HEK293 (cell line): ENCODE data around the gene CEP85L.

Source experiments
- CTCF ChIA-PET: fragments of 350-600 bp; formaldehyde crosslinking; extraction: SDS; loops from one replicate; lab custom pipeline; 2021; ENCODE audit warnings: antibody characterized with exemption; lab: Yijun Ruan, JAX
- POLR2A ChIA-PET: fragments of 300-600 bp; formaldehyde crosslinking; extraction: SDS; loops from one replicate; lab custom pipeline; 2020; ENCODE audit warnings: antibody characterized with exemption, inconsistent platforms; lab: Yijun Ruan, JAX
- H3K27ac ChIP-seq: fragments of 200-500 bp; sonication (Bioruptor generic); 2 replicates; pipeline ENCODE4 v1.5.1; 2014; ENCODE audit warnings: low read depth, low read length, control low read depth, inconsistent platforms; ENCODE audit errors: extremely low read depth
- H3K36me3 ChIP-seq, 2 experiments: fragments of 200-500 bp in 1 of 2; sonication (Bioruptor generic) in 1 of 2; 1 replicate in 1 of 2; 2 replicates in 1 of 2; pipeline ENCODE4 v1.5.1; 2014 to 2017; ENCODE audit warnings: inconsistent platforms in 2 of 2, low read length in 2 of 2; ENCODE audit not compliant: control insufficient read depth in 2 of 2, insufficient read depth in 1 of 2
- H3K4me1 ChIP-seq: fragments of 200-500 bp; sonication (Bioruptor generic); 2 replicates; pipeline ENCODE4 v1.5.1; 2014; ENCODE audit warnings: mild to moderate bottlenecking, low read length, inconsistent platforms; ENCODE audit not compliant: control insufficient read depth, insufficient read depth
- H3K4me3 ChIP-seq: 2 replicates; pipeline ENCODE4 v1.5.1; 2011; ENCODE audit warnings: low read depth, mild to moderate bottlenecking, control low read depth, low read length, moderate library complexity
- H3K9me3 ChIP-seq: fragments of 200-500 bp; sonication (Bioruptor generic); 2 replicates; pipeline ENCODE4 v1.5.1; 2014; ENCODE audit warnings: low read depth, low read length, inconsistent platforms; ENCODE audit not compliant: control insufficient read depth, insufficient read depth
- GLI2 ChIP-seq: fragments of 450-650 bp; formaldehyde crosslinking; IDR thresholded peaks from 2 replicates; pipeline ENCODE4; 2017; ENCODE audit warnings: missing biosample characterization, missing genetic modification characterization, low read depth, borderline replicate concordance
- HOXC10 ChIP-seq: sonication (generic); formaldehyde crosslinking; IDR thresholded peaks from 2 replicates; pipeline ENCODE4 v1.8.1; 2023; ENCODE audit warnings: mild to moderate bottlenecking, missing genetic modification reagents
- HOXD13 ChIP-seq: sonication (generic); formaldehyde crosslinking; IDR thresholded peaks from 2 replicates; pipeline ENCODE4 v1.8.0; 2022; ENCODE audit warnings: missing genetic modification reagents, borderline replicate concordance
- SCRT1 ChIP-seq: fragments of 450-650 bp; formaldehyde crosslinking; IDR thresholded peaks from 2 replicates; pipeline ENCODE4 v1.5.1; 2016; ENCODE audit warnings: missing biosample characterization, missing genetic modification characterization, borderline replicate concordance
- SCRT2 ChIP-seq: fragments of 450-650 bp; formaldehyde crosslinking; IDR thresholded peaks from 2 replicates; pipeline ENCODE4 v1.5.1; 2016; ENCODE audit warnings: missing biosample characterization, missing genetic modification characterization
- SP2 ChIP-seq: fragments of 450-650 bp; formaldehyde crosslinking; IDR thresholded peaks from 2 replicates; pipeline ENCODE4 v1.5.1; 2016; ENCODE audit warnings: missing biosample characterization, missing genetic modification characterization
- TRIM28 ChIP-seq: IDR thresholded peaks from 2 replicates; pipeline ENCODE4 v1.6.1; 2011; ENCODE audit warnings: low read length, control low read depth, borderline replicate concordance
- ZBTB44 ChIP-seq: fragments of 450-650 bp; IDR thresholded peaks from 2 replicates; pipeline ENCODE4 v1.5.1; 2018; ENCODE audit warnings: missing biosample characterization, mild to moderate bottlenecking, missing genetic modification characterization
- ZBTB48 ChIP-seq: fragments of 450-650 bp; formaldehyde crosslinking; IDR thresholded peaks from 2 replicates; pipeline ENCODE4 v1.5.1; 2016; ENCODE audit warnings: missing biosample characterization, missing genetic modification characterization
- ZFP41 ChIP-seq: fragments of 450-650 bp; formaldehyde crosslinking; IDR thresholded peaks from 2 replicates; pipeline ENCODE4 v1.5.1; 2016; ENCODE audit warnings: missing biosample characterization, missing genetic modification characterization, borderline replicate concordance
- ZNF138 ChIP-seq: fragments of 450-650 bp; formaldehyde crosslinking; IDR thresholded peaks from 2 replicates; pipeline ENCODE4 v1.5.1; 2016; ENCODE audit warnings: missing biosample characterization, missing genetic modification characterization, borderline replicate concordance
- ZNF155 ChIP-seq: fragments of 450-650 bp; formaldehyde crosslinking; IDR thresholded peaks from 2 replicates; pipeline ENCODE4 v1.5.1; 2016; ENCODE audit warnings: missing biosample characterization, missing genetic modification characterization
- ZNF169 ChIP-seq: fragments of 450-650 bp; formaldehyde crosslinking; IDR thresholded peaks from 2 replicates; pipeline ENCODE4 v1.5.1; 2016; ENCODE audit warnings: missing biosample characterization, missing genetic modification characterization
- ZNF175 ChIP-seq: fragments of 450-650 bp; formaldehyde crosslinking; IDR thresholded peaks from 2 replicates; pipeline ENCODE4 v1.5.1; 2016; ENCODE audit warnings: missing biosample characterization, missing genetic modification characterization
- ZNF2 ChIP-seq: fragments of 450-650 bp; formaldehyde crosslinking; IDR thresholded peaks from 2 replicates; pipeline ENCODE4 v1.5.1; 2016; ENCODE audit warnings: missing biosample characterization, missing genetic modification characterization
- ZNF274 ChIP-seq, 2 experiments: fragments of 200-500 bp in 1 of 2; fragments of 450-650 bp in 1 of 2; sonication (Bioruptor generic) in 1 of 2; formaldehyde crosslinking in 1 of 2; IDR thresholded peaks; 2 replicates each; pipeline versions ENCODE4 v1.5.1 to v1.6.1; 2014 to 2016; ENCODE audit warnings: borderline replicate concordance in 1 of 2, inconsistent platforms in 1 of 2, low read length in 1 of 2, missing biosample characterization in 1 of 2, missing genetic modification characterization in 1 of 2
- ZNF311 ChIP-seq: fragments of 450-650 bp; formaldehyde crosslinking; IDR thresholded peaks from 2 replicates; pipeline ENCODE4 v1.5.1; 2017; ENCODE audit warnings: missing biosample characterization, missing genetic modification characterization, borderline replicate concordance
- ZNF37A ChIP-seq: fragments of 450-650 bp; IDR thresholded peaks from 2 replicates; pipeline ENCODE4 v1.5.1; 2018; ENCODE audit warnings: missing biosample characterization, missing genetic modification characterization
- ZNF404 ChIP-seq: fragments of 450-650 bp; formaldehyde crosslinking; IDR thresholded peaks from 2 replicates; pipeline ENCODE4 v1.5.1; 2017; ENCODE audit warnings: missing biosample characterization, missing genetic modification characterization
- ZNF548 ChIP-seq: fragments of 450-650 bp; formaldehyde crosslinking; IDR thresholded peaks from 2 replicates; pipeline ENCODE4 v1.5.1; 2016; ENCODE audit warnings: missing biosample characterization, missing genetic modification characterization
- ZNF600 ChIP-seq: fragments of 450-650 bp; formaldehyde crosslinking; IDR thresholded peaks from 2 replicates; pipeline ENCODE4 v1.5.1; 2016; ENCODE audit warnings: missing biosample characterization, missing genetic modification characterization
- ZNF664 ChIP-seq: fragments of 450-650 bp; formaldehyde crosslinking; IDR thresholded peaks from 2 replicates; pipeline ENCODE4 v1.5.1; 2016; ENCODE audit warnings: missing biosample characterization, missing genetic modification characterization
- ZNF837 ChIP-seq: fragments of 450-650 bp; formaldehyde crosslinking; IDR thresholded peaks from 2 replicates; pipeline ENCODE4 v1.5.1; 2016; ENCODE audit warnings: missing biosample characterization, missing genetic modification characterization
- ZNF843 ChIP-seq: fragments of 450-650 bp; formaldehyde crosslinking; IDR thresholded peaks from 2 replicates; pipeline ENCODE4 v1.5.1; 2016; ENCODE audit warnings: missing biosample characterization, missing genetic modification characterization
- ZSCAN16 ChIP-seq: fragments of 450-650 bp; formaldehyde crosslinking; IDR thresholded peaks from 2 replicates; pipeline ENCODE4 v1.5.1; 2016; ENCODE audit warnings: missing biosample characterization, missing genetic modification characterization
- ZSCAN23 ChIP-seq: fragments of 450-650 bp; formaldehyde crosslinking; IDR thresholded peaks from 2 replicates; pipeline ENCODE4 v1.5.1; 2016; ENCODE audit warnings: missing biosample characterization, missing genetic modification characterization
- ZSCAN30 ChIP-seq: fragments of 450-650 bp; IDR thresholded peaks from 2 replicates; pipeline ENCODE4 v1.5.1; 2018; ENCODE audit warnings: missing biosample characterization, mild to moderate bottlenecking, missing genetic modification characterization, moderate library complexity
- TF ChIP-seq, protein P1 (sequence below): fragments of 450-650 bp; formaldehyde crosslinking; conservative IDR thresholded peaks from 2 replicates; pipeline ENCODE4 v1.5.1; 2016; ENCODE audit warnings: low read depth, missing biosample characterization, missing genetic modification characterization
- TF ChIP-seq, protein P2 (sequence below): fragments of 450-650 bp; formaldehyde crosslinking; IDR thresholded peaks from 2 replicates; pipeline ENCODE4 v1.5.1; 2017; ENCODE audit warnings: missing biosample characterization, missing genetic modification characterization

The CEP85L gene

DNA sequence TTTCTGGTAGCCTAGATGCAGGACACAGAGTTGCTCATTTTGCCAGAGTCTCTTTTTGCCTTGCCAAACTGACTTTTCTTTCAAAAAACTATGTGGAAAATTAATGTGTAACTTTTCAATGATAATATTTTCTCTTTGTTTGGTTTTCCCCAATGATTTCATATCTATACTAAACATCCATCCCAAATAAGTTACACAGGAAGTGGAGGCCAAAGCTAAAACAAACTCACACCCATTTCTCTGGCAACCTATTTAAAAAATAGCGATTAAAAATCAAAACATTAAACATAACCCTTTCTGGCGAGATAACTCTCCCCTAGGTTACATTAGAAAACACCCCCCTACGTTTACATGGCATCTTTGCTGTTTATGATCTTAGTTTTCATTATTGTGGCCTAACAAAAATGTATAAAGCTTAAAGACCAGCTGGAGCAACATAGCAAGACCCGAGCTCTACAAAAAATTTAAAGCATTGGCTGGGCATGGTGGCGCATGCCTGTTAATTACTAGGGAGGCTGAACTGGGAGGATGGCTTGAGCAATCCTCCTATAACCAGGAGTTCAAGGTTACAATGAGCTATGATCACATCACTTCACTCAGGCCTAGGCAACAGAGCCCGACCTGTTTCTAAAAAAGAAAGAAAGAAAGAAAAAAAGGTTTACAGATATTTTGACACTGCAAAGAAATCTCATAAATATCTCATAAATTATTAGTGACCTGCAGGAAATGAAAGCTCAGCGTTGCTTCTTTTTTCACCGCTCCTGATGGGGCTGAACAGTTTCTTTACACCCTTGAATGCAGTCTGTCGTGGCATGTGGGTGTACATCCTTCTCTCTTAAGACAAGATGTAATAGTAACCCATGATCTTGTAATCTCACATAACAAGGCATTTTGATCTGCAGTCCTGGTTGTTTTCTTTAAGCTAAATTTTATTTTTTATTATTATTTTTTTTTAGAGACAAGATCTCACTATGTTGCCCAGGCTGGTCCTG, 32.8 kb upstream of the CEP85L start:
- ChIA-PET POLR2A (no interaction called here), CTCF (interaction anchor here (0.6 to 2.3 kb wide), 9 partner anchors 12 to 117 kb away, joined by 3 to 6 read pairs (median 4); no protein-coding TSS in a partner anchor)
- no peaks in the 10 kb centered on the region for H3K4me1 ChIP-seq
- H3K4me3 ChIP-seq: no peak overlapping the region
- H3K27ac ChIP-seq: no peak overlapping the region
- no peaks in the 10 kb centered on the region for H3K9me3 ChIP-seq
- no peaks in the 10 kb centered on the region for H3K36me3 ChIP-seq
- no peak for TF ChIP-seq ZNF155 (tag by site-specific recombination)
- no peak for TF ChIP-seq ZNF311 (tag by site-specific recombination)
- no peak for TF ChIP-seq ZNF169 (tag by site-specific recombination)
- TF ChIP-seq ZNF37A (tag by site-specific recombination): no peak
- TF ChIP-seq HOXD13 (CRISPR knock-in tag): no peak
- TF ChIP-seq ZFP41 (tag by site-specific recombination): no peak
- TF ChIP-seq ZNF600 (tag by site-specific recombination): no peak
- TF ChIP-seq, protein P1, sequence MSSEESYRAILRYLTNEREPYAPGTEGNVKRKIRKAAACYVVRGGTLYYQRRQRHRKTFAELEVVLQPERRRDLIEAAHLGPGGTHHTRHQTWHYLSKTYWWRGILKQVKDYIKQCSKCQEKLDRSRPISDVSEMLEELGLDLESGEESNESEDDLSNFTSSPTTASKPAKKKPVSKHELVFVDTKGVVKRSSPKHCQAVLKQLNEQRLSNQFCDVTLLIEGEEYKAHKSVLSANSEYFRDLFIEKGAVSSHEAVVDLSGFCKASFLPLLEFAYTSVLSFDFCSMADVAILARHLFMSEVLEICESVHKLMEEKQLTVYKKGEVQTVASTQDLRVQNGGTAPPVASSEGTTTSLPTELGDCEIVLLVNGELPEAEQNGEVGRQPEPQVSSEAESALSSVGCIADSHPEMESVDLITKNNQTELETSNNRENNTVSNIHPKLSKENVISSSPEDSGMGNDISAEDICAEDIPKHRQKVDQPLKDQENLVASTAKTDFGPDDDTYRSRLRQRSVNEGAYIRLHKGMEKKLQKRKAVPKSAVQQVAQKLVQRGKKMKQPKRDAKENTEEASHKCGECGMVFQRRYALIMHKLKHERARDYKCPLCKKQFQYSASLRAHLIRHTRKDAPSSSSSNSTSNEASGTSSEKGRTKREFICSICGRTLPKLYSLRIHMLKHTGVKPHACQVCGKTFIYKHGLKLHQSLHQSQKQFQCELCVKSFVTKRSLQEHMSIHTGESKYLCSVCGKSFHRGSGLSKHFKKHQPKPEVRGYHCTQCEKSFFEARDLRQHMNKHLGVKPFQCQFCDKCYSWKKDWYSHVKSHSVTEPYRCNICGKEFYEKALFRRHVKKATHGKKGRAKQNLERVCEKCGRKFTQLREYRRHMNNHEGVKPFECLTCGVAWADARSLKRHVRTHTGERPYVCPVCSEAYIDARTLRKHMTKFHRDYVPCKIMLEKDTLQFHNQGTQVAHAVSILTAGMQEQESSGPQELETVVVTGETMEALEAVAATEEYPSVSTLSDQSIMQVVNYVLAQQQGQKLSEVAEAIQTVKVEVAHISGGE (tag by site-specific recombination): no peak
- TF ChIP-seq ZBTB48: no peak
- TF ChIP-seq SP2: no peak
- no peak for TF ChIP-seq SCRT2 (tag by site-specific recombination)
- TF ChIP-seq GLI2: no peak

- CTCF ChIA-PET: interaction anchor here (0.7 kb wide), 1 partner anchor 9 kb away, joined by 4 read pairs; no protein-coding TSS in a partner anchor
- Histone ChIP-seq H3K27ac (no peak overlapping the region), H3K4me1 (no peaks in the 10 kb centered on the region), H3K4me3 (no peak overlapping the region), H3K36me3 (no peaks in the 10 kb centered on the region), H3K9me3 (no peaks in the 10 kb centered on the region)
- POLR2A ChIA-PET: interaction anchor here (0.7 kb wide), 1 partner anchor 29 kb away, joined by 8 read pairs; no protein-coding TSS in a partner anchor
- no peak for TF ChIP-seq ZSCAN16 (tag by site-specific recombination)
- no peak for TF ChIP-seq ZNF837 (tag by site-specific recombination)
- TF ChIP-seq ZNF175: no peak
- no peak for TF ChIP-seq ZBTB44
- TF ChIP-seq TRIM28: no peak
- no peak for TF ChIP-seq ZNF2 (tag by site-specific recombination)
- TF ChIP-seq ZNF138 (tag by site-specific recombination): no peak
- no peak for TF ChIP-seq HOXC10 (CRISPR knock-in tag)
- no peak for TF ChIP-seq SCRT1 (tag by site-specific recombination)
- TF ChIP-seq ZSCAN30 (tag by site-specific recombination): no peak
- no peak for TF ChIP-seq ZNF843 (tag by site-specific recombination)
- TF ChIP-seq ZNF548 (tag by site-specific recombination): no peak
- no peak for TF ChIP-seq ZNF664 (tag by site-specific recombination)
- TF ChIP-seq ZNF274 (IDR thresholded peaks at IDR 0.05; ENCODE audit: low read length): no peak
- no peak for TF ChIP-seq ZNF274 (tag by site-specific recombination; IDR thresholded peaks at IDR 0.05; ENCODE audit: borderline replicate concordance)
- no peak for TF ChIP-seq ZNF404 (tag by site-specific recombination)
- TF ChIP-seq, protein P2, sequence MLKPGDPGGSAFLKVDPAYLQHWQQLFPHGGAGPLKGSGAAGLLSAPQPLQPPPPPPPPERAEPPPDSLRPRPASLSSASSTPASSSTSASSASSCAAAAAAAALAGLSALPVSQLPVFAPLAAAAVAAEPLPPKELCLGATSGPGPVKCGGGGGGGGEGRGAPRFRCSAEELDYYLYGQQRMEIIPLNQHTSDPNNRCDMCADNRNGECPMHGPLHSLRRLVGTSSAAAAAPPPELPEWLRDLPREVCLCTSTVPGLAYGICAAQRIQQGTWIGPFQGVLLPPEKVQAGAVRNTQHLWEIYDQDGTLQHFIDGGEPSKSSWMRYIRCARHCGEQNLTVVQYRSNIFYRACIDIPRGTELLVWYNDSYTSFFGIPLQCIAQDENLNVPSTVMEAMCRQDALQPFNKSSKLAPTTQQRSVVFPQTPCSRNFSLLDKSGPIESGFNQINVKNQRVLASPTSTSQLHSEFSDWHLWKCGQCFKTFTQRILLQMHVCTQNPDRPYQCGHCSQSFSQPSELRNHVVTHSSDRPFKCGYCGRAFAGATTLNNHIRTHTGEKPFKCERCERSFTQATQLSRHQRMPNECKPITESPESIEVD (tag by site-specific recombination): no peak
- TF ChIP-seq ZSCAN23 (tag by site-specific recombination): no peak
Observed at GRCh38 chr6:118680452-118681095, 29.2 kb upstream of the CEP85L start.
